Left lobe of liver (tissue), 1 donor: ENCODE results near the gene SHCBP1L. TPM values are rescaled to one million over a fixed set of nuclear protein-coding genes. Genes with fewer than 3 reads are reported as not detected.

Experiments
- total RNA-seq: library from RNA; stranded (reverse); gene quantifications from one replicate; pipeline ENCODE4 v1.2.1, GENCODE V29; 2021
- donor health status: DM: no; HTN: yes; CAD: no.

The SHCBP1L gene
- total RNA-seq, 1 donor from 2014 or later: not detected

Other genes with a start within 250 kb of the SHCBP1L start
- 15.0 TPM for gene NPL, start 163.4 kb downstream of the SHCBP1L start, total RNA-seq
- 32.1 TPM for gene DHX9, start 113.8 kb downstream of the SHCBP1L start, total RNA-seq
- 19.0 TPM for gene LAMC1, start 70.3 kb upstream of the SHCBP1L start, total RNA-seq
- 0.30 TPM for gene LAMC2, start 233.1 kb upstream of the SHCBP1L start, total RNA-seq